Stimulated activated CD8-positive, alpha-beta memory T cell treated with anti-CD3 and anti-CD28 coated beads, Interleukin-12 subunit alpha, Interleukin-12 subunit beta, amount 100 ng/mL, for 1 hour (primary cell): Measurements from ENCODE around the gene FAM200C.
"Not testable (repeated sequence)": the region's sequence is repeated elsewhere in the genome, so short reads cannot be mapped to it uniquely, and the experiment has no call there.

ENCODE experiments used
- DNase-seq: peaks from one replicate; pipeline ENCODE4 v3.0.0-alpha.2; 2020; ENCODE audit warnings: low read depth

The FAM200C gene

DNA sequence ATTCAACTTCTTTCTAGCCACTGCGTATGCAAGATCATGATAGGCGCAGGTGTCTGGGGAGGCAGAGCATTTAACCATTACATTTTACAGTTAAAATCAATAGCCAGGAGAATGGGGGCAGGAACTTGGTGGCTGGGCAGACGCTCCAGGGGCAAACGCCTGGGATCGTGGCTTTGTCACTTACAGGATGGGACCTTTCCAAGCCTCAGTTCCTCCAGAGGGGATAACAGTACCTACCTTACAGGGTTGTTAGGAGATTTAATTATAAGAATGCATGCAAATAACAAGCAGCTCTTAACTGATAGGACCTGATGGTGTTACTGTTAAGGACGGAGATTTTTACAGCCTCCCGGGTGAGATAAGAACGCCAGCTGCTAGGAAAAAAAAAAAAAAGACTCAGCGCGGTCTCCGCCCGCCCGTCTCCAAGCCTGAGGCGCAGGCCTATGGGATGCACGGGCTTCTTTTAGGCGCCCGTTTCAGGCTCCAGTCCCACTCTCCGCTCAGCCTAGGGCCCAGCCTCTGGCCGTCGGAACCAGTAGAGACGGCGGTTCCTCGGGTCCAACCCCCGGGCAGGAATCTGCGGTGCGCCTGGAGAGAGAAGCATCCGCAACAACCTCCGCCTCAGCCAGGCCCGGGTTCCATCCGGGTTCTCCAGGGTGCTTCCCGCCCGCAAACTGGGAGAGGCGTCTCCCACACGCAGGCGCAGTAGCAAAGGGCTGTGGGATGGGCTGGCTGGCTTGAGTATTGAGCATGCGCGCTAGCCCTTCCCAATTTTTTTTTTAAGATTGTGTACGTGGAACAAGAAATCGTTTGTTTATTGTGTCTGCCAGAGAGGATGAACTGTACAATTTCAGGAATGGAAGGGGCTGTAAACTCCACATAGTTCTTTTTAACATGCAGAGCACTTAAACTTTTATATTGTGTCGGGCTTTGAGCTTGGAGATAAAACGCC lies at the start of gene FAM200C:
Gene FAM200C, minus strand, starts transcription at position 653 of the 952 bp plus-strand sequence. CDS start 4,564 bp downstream, outside the sequence.
- peak; percentile 40 for DNase-seq

DNA sequence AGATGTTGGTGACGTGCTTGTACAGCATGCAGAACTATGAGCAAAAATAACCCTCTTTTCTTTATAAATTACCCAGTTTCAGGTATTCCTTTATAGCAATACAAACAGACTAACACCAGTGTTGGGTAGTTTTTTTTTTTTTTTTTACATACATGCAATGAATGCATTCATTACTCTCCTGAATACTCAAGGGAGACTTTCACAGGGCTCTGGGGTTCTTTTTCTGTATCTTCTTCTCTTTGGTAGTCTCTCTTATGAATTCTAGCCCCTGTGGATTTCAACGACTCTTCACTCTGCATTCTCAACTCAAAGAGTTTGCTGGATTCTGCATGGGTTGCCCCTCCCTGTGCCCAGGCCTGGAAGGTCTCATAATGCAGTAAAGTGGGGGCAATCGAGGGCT lies 49.6 kb upstream of the FAM200C start:
- no peak for DNase-seq

DNA sequence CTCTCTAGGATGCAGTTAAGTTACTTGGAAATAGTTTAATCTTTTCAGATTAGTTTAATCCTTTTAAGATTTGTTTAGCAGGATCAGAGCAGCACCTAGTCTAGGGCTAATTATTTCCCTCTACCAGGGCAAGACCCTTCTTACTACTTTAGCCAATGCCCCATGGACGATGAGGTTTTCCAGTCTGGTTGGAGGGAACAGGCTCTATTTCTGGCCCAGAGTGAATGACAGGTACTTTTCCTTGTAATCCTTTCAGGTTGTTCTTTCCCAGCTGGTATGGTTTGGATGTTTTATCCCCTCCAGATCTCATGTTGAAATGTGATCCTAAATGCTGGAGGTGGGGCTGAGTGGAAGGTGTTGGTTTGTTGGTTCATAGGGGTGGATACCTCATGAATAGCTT lies 49.0 kb upstream of the FAM200C start:
- DNase-seq: no peak

DNA sequence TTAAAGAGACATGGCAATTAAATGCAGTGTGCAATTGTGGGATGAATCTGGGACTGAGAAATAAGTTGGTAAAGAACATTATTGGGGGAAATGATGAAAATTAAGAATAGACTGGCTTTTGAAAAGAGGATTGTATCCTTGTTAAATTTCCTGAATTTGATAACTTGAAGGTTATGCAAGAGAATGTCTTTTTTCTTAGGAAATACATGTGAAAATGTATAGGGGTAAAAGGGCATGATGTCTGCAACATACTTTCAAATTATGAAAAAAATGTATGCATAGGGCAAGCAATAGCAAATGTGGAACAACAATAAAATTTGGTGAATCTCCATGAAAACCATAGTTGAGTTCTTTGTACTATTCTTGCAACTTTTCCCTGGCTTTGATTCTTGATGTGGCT lies 45.9 kb upstream of the FAM200C start:
- no peak for DNase-seq

DNA sequence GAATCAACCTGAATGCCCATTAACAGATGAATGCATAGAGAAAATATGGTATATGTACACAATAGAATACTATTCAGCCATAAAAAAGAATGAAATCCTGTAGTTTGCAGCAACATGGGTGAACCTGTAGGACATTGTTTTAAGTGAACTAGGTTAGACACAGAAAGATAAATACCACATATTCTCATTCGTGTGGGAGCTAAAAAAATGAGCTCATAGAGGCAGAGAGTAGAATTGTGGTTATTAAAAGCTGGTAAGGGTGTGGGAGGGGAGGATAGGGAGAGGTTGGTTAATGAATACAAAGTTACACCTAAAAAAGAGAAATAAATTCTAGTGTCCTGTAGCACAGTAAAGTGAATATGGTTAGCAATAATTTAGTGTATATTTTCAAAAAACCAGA lies 45.3 kb upstream of the FAM200C start:
- DNase-seq: no peak

DNA sequence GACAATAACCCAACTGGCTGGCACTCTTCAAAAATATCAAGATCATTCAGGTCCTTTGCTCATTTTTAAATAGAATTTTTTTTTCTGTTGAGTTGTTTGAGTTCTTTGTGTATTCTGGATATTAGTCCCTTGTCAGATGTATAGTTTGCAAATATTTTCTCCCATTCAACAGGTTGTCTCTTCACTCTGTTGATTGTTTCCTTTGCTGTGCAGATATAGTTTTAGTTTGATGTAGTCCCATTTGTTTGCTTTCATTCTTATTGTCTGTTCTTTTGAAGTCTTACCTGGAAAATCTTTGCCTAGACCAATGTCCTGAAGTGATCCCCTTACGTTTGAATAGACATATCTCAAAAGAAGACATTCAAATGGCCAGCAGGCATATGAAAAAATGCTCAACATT lies 44.6 kb upstream of the FAM200C start:
- DNase-seq: no peak

DNA sequence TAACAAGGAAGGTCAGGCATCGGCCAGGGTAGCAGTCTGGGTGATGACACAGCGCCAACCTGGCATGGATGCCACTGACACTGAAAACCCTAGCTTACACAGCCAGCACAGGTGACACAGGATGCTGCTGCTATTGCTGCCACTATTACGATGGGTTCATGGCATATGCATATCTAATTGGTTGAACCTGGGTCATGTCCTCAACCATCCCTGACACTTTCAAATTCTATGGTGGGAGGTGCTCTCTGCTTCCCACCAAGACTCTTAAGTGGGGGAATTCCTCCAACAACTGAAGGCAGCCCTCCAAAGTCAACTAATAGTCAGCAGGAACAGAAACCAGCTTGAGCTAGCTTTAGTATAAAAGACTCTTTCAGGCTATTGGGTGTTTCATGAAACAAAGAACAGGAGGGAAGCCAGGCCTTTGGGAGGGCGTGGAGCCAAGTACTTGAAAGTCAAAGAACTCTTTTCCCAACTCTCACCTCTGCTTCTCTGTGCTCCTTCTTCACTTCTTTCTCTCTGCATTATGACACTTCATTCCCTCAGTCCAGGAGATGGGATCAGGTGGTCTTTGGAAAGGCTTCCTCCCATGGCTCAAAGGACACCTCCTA lies 43.1 kb upstream of the FAM200C start:
- DNase-seq: no peak

DNA sequence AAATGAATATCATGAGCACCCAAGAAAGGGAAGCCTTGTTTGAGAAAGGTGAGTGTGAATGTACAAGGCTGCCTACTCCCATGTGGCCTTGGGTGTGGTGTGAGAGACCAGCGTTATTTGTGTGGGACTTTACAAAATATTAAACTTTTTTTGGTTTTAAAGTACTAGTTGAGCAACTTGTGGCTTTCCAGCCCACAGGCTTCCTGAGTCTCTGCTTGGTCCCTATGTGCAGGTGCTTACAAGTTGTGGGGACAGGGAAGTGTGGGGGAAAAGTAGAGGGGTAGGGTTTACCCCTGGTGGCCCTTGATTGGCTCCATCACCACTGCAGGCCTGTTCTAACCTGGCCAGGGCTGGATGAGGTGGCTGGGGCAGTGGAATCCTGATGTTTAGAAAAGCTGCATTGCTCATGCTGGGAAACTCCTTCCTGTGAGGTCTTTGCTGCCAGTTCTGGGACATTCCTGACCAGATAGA lies 41.5 kb upstream of the FAM200C start:
- DNase-seq: no peak

DNA sequence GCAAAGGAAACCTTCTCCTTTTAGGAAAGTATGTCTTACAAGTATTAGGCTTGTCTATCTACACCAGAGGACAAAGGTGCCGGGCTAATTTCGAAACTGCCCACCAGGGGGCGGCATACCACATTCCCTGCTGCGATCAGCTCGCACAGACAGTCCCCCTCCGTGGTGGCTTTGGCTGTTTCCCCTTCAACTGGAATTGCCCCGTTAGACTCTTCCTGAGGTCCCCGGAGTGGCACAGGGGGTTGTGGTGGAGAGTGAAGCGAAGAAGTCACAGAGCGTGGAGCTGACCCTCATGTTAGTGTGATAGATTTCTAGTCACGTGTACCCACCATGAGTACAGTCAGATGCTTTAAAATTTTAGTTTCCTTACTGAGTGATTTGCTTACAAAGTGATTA lies 39.3 kb upstream of the FAM200C start:
- DNase-seq: peak; percentile 87

DNA sequence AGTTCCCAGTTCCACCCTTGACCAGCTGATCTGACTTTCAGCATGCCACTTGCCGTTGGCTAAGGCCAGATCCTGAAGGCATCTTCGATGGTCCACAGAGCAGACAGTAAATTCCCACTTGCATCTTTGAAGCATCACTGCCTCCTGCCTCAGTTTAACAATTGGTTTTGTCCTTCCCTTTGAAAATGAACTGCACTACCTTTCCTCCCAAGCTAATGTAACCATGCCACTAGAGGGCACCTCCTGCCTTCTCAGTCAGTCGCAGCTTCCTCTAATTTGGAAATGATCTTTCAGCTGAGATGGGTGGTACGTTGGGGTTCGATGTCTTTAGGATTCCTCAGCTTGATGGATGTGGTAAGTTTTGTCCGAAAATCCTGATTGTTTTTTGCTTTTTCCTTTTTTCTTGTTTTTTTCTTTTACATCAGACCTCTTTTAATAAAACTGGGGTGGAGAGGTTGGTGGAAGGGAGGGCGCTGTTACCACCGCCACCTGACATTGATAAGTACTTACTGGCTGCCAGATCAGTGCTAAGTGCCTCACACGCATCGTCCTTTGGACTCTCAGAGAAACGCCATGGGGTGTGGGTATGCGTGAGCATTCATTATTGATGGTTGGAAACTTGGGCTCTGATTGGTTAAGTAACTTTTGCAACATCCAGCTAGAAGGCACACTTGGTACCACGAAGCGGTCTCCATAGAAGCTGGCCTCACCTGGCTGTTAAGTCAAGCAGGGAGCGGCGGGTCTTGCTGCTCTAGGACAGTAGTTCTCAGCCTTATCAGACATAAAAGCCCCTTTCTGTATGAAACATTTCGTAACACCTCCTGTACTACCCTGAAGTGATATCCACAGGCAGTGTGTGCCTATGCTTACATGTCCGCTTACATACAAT lies 38.7 kb upstream of the FAM200C start:
- DNase-seq: peak; percentile 34

DNA sequence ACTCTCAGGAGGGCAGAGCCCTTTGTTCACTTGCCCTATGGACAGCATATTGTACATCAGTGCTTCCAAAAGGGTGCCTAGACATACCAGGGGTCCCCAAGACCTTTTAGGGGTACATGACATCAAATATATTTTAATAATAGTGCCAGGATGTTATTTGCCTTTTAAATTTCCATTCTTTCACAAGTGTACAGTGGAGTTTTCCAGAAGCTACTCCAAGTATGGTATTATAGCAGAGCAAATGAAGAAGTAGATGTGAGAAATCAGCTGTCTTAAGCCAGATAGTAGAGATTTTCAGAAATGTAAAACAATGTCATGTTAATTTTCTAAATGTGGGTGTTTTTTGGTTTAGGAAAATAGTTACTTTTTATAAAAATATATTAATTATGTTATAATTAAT lies 37.4 kb upstream of the FAM200C start:
- no peak for DNase-seq

DNA sequence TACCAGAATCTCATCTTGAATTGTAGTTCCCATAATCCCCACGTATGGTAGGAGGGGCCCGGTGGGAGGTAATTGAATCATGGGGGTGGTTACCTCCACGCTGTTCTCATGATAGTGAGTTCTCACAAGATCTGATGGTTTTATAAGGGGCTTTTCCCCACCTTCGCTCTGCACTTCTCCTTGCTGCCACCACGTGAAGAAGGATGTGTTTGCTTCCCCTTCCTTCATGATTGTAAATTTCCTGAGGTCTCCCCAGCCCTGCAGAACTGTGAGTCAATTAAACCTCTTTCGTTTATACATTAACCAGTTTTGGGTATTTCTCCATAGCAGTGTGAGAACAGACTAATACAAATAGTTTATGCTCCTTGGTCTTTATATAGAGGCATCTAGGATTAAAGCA lies 36.8 kb upstream of the FAM200C start:
- DNase-seq: not testable (repeated sequence)

DNA sequence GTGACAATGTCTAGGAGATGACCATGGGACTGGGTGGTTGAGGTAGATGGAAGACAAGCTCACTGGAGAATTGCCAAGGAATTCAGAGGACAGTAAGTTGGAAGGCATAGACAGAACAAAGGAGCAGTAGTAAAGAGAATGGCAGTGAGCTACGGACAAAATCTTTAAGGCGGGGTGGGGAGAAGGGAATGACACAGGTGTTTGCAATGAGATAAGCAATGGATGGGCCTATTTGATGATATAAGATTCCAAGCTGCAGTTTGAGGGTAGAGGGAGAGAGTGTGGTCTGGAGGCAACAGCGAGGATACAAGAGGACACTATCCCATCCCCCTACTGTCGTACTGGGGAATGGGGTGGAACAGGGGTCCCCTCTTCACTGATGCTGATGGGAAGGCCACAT lies 36.2 kb upstream of the FAM200C start:
- DNase-seq: no peak

DNA sequence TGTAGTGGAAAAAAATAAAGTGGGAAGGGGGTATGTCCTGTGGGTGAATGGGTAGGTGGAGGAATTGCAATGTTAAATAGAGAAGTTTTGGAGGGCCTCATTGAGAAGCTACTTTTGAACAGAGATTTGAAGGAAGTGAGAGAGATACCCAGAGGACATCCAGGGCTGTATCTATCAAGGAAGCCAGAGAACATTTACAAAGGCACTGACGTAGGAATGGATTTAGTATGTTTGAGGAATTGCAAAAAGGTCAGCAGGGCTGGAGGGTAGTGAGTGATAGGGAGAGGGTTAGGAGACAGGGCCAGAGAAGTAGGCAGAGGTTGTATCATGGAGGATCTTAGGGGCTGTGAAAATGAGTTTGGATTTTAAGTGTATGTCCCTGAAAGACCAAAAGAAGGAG lies 35.7 kb upstream of the FAM200C start:
- DNase-seq: no peak

DNA sequence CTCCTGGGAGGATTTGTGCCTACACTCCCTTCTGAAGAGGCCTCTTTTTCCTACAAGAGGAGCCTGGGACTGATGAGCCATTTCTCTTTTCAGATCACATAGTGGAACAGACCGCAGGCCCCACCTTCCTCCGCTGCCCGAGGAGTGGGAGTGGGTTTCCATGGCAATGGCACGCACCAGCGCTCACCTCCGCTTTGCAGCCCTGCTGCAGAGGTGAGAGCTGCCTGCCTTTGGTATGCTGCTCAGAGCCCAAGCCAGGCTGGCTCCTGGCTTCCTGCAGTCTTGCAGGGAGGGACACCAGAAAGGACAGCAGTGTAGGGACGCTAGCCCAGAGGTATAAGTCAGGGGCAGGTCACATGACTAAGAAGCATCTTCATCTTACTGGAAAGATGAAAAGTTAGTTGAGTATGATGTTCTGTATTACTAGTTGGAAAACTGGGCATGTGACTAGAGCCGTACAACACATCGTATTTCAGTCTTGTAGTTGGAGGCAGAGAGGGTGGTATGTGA lies 34.2 kb upstream of the FAM200C start:
- no peak for DNase-seq

DNA sequence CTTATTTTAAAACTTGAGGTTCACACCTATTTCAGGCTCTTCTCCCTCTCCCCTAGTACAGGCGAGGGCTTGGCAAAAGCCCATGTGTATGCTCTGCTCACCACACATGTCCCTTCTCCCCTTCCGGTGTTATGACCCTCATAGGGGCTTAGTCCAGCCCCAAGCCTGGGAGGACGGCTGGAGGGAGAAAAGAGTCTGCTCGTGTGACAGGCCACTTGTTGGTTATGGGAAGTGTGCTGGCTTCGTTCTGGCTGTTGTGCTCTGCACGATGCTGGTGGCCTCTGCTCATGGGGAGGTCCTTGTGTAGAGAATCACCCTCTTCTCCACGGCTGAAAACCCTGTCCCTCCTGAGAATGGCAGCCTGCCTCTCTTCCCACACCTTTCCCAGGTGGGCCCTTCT lies 32.9 kb upstream of the FAM200C start:
- DNase-seq: no peak

DNA sequence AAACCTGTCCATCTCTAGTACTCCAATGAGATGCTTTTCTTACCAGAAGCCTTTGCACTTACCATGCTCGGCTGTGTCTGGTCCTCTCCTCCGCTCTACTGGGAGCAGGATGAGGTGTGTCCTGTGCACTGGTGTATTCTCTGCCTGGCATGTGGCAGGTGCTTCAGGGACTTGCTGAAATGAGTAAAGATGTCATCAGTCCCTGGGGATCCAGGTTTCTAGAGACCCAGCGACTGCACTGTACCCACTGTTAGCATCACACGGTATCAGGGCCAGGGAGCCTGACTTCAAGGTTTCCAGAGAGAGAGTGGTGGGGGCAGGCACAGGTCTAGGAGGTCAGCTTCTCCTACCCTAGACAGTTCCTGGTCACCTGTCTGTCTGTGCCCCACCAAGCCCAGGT lies 32.3 kb upstream of the FAM200C start:
- DNase-seq: no peak

DNA sequence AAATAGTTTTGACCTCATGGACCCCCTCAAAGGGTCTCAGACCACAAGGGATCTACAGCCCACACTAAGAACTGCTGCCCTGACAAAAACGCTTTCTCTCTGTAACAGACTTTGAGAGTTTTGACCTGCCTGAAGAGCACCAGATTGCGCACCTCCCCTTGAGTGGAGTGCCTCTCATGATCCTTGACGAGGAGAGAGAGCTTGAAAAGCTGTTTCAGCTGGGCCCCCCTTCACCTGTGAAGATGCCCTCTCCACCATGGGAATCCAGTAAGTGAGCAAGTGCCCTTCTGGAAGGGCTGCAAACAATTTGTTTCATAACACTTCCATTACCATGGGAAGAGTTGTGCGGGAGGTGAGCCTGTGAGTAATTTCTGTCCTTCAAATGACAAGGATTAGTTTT lies 27.8 kb upstream of the FAM200C start:
- no peak for DNase-seq

DNA sequence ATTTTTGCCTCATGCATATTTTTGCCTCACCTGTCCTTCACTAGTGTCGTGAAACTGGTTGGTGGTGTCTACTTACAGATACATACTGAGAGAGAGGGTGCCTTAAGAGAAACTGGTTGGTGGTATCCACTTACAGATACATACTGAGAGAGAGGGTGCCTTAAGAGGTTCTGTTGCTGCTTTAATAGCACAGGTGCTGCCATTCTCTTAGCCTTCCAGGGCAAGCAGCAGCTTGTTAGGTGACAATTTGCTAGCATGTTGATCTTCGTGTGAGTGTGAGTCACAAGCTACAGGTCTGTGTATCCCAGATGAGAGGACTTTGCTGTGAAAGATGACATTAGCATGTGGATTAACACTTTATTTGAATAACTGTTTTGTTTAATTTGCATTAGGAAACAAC lies 23.2 kb upstream of the FAM200C start:
- no peak for DNase-seq

DNA sequence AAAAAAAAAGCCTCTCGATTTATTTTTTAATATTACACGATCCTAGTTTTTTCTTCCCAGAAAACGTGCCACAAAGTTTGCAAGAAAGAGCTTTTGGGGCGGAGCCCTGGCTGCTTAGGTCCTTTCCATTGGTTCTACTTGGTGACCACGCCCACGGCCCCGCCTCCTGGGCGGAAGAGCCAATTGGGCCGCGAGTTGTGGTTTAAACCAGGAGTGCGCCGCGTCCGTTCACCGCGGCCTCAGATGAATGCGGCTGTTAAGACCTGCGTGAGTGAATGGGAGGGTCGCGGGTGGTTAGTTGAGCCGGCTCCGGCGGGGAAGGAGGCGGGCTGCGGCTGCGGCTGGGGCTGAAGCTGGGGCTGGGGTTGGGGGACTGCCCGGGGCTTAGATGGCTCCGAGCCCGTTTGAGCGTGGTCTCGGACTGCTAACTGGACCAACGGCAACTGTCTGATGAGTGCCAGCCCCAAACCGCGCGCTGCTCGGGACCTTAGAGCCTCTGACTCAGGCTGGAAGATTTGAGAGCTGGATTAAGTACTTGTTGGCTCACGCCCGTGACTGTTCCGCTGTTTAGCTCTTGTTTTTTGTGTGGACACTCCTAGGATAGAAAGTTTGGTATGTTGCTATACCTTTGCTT lies 21.9 kb upstream of the FAM200C start, which contains the start of gene PTTG1:
Gene PTTG1, plus strand, starts transcription at position 231 of the 634 bp plus-strand sequence. CDS start 458 bp downstream, outside the sequence.
- DNase-seq: peak; percentile 81

DNA sequence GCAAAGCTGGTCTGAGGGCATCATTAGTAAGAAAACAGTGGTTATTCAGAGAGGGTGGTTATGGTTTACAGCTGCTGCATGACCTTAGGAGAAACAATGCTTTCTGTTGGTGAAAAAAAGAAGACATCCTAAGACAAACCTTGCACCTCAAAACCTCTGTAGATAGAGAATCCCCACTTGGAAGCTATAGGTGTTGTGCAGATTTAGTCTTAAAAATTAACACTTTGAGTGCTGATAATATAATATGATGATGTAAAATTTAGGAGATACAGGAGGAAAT lies 20.4 kb upstream of the FAM200C start:
- DNase-seq: no peak
